Endothelial cell (in vitro differentiated cells): ENCODE measurements around the gene LRRC49. TPM values are rescaled to one million over a fixed set of nuclear protein-coding genes. Genes with fewer than 3 reads are reported as not detected.

Experiments used
- DNase-seq: peaks from one replicate; pipeline ENCODE4 v3.0.0; 2021; ENCODE audit warnings: low spot score
- H3K27ac Mint-ChIP-seq: one replicate; pipeline ENCODE4 v1.8.0; 2021; ENCODE audit warnings: mixed read lengths, inconsistent platforms; ENCODE audit not compliant: unreplicated experiment
- H3K27me3 Mint-ChIP-seq: one replicate; pipeline ENCODE4 v1.8.0; 2021; ENCODE audit warnings: mild to moderate bottlenecking, moderate library complexity, mixed read lengths, inconsistent platforms; ENCODE audit not compliant: unreplicated experiment
- H3K36me3 Mint-ChIP-seq: one replicate; pipeline ENCODE4 v1.8.0; 2021; ENCODE audit warnings: mild to moderate bottlenecking, low read depth, mixed read lengths, inconsistent platforms; ENCODE audit not compliant: unreplicated experiment
- H3K4me1 Mint-ChIP-seq: one replicate; pipeline ENCODE4 v1.8.0; 2021; ENCODE audit warnings: mild to moderate bottlenecking, mixed read lengths, inconsistent platforms; ENCODE audit not compliant: unreplicated experiment
- H3K4me3 Mint-ChIP-seq: one replicate; pipeline ENCODE4 v1.8.0; 2021; ENCODE audit warnings: mild to moderate bottlenecking, mixed read lengths, inconsistent platforms; ENCODE audit not compliant: unreplicated experiment
- H3K9me3 Mint-ChIP-seq: one replicate; pipeline ENCODE4 v1.8.0; 2021; ENCODE audit warnings: mixed read lengths, inconsistent platforms; ENCODE audit not compliant: unreplicated experiment
- total RNA-seq: library from RNA; stranded (reverse); fragmentation: NEBNext Ultra II Directional; extraction: Animal tissue kit (Norgen Biotek cat#: 25700); gene quantifications from one replicate; pipeline ENCODE4 v1.2.1, GENCODE V29; 2021; ENCODE audit not compliant: unreplicated experiment
- TF ChIP-seq, protein P1 (sequence below): fragments of 200-600 bp; sonication (generic); IDR thresholded peaks from one replicate; pipeline ENCODE4 v1.5.0; 2021; ENCODE audit warnings: antibody characterized with exemption; ENCODE audit not compliant: unreplicated experiment

LRRC49 gene
- total RNA-seq, 1 donor from 2014 or later = 4.2 TPM

DNA sequence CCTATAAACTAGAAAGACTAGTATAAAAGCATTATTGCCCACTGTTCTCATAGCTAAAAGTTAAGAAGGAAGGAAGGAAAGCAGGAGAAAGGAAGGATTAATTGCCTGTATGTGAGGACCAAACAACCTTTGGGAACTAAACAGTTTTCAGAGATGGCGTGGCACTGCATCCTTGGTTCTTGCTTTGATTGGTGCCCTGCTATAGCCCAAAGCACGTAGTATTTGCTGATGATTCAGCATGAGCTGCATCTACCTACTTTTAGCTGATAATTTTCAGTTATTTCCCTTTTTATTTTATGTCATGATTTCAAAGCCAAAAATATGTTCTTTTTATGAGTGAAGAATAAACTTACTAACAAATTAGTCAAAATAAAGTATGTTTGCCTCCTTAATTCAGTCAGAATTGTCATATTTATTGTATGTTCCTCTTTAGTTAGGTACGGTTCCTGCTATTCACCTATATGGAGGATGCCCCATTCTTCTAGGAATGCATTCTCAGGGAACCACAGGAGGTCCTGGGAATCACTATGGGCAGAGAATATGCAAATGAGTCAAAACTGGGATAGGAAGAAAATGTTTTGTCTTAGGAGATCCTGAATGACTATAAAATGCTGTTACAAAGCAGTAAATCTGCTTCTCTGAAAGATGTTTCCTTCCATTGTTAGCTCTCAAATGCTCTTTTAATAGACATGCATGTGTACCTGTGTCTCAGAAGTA lies 157.2 kb downstream of the LRRC49 start:
- TF ChIP-seq, protein P1, sequence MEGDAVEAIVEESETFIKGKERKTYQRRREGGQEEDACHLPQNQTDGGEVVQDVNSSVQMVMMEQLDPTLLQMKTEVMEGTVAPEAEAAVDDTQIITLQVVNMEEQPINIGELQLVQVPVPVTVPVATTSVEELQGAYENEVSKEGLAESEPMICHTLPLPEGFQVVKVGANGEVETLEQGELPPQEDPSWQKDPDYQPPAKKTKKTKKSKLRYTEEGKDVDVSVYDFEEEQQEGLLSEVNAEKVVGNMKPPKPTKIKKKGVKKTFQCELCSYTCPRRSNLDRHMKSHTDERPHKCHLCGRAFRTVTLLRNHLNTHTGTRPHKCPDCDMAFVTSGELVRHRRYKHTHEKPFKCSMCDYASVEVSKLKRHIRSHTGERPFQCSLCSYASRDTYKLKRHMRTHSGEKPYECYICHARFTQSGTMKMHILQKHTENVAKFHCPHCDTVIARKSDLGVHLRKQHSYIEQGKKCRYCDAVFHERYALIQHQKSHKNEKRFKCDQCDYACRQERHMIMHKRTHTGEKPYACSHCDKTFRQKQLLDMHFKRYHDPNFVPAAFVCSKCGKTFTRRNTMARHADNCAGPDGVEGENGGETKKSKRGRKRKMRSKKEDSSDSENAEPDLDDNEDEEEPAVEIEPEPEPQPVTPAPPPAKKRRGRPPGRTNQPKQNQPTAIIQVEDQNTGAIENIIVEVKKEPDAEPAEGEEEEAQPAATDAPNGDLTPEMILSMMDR = no peak
- no peak overlapping the region for H3K27ac Mint-ChIP-seq
- H3K36me3 Mint-ChIP-seq = no peaks in the 10 kb centered on the region
- no peaks in the 10 kb centered on the region for H3K4me1 Mint-ChIP-seq
- H3K4me3 Mint-ChIP-seq = no peak overlapping the region
- H3K9me3 Mint-ChIP-seq = no peaks in the 10 kb centered on the region
- no peak for DNase-seq
- H3K27me3 Mint-ChIP-seq = no peaks in the 10 kb centered on the region

DNA sequence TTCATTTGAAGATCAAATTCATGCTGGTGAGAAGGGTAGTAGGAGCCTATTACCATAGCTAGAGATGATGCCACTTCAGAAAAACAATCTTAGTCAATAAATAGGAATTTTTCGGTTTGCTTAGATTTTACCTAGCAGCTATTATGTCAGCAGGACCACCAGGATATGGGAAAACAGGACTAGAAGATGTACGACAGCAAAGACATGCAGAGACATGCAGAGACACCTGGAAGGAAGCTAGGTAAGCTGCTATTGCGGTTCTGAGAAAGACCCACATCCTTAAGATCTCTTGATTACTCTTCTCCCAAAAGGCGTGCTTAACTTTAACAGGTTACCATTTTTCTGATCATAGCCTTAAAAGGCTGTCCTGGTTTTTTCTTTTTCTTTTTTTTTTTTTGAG lies 157.8 kb downstream of the LRRC49 start:
- DNase-seq = no peak
- H3K36me3 Mint-ChIP-seq = no peaks in the 10 kb centered on the region
- TF ChIP-seq, protein P1 = no peak
- no peak overlapping the region for H3K27ac Mint-ChIP-seq
- no peaks in the 10 kb centered on the region for H3K4me1 Mint-ChIP-seq
- H3K4me3 Mint-ChIP-seq = no peak overlapping the region
- no peaks in the 10 kb centered on the region for H3K9me3 Mint-ChIP-seq
- no peaks in the 10 kb centered on the region for H3K27me3 Mint-ChIP-seq

DNA sequence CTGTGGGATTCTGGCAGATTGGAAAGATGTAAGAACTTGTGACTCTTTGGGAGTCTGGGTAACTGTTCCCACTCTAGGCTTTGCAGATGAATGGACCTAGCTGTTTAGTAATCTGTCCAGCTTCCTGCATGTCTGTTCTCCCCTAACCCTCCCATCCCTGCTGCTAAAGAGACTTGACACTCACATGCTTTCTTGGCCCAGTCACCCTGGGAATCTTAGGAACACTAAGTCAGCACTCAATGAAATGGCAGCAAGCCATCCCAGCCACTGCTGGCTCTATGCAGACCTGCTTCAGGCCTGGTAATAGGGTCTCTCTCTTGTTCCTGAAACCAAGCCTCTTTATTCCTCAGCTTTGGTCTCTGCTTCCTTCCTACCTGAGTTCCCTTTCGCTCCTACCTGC lies 158.9 kb downstream of the LRRC49 start:
- TF ChIP-seq, protein P1 = no peak
- no peaks in the 10 kb centered on the region for H3K27me3 Mint-ChIP-seq
- H3K4me1 Mint-ChIP-seq = no peaks in the 10 kb centered on the region
- H3K9me3 Mint-ChIP-seq = no peaks in the 10 kb centered on the region
- DNase-seq = no peak
- no peak overlapping the region for H3K4me3 Mint-ChIP-seq
- H3K36me3 Mint-ChIP-seq = no peaks in the 10 kb centered on the region
- no peak overlapping the region for H3K27ac Mint-ChIP-seq

DNA sequence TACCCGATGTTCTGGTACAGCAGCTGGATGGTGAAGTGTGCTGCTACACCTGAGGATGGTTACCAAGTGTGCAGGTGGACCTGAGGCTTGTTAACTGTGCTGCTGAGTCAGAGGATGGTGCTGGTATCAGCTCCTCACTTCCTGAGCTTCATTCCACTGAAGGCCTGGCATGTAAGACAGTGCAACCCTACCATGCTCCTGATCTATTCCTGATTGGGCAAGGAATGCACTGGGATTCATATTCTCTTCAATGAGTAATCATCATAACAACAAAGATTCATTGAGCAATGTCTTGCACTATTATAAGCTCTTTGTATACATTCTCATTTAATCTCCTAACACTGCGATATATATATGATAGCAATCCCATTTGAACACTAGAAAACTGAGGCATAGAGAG lies 159.7 kb downstream of the LRRC49 start:
- H3K36me3 Mint-ChIP-seq = no peaks in the 10 kb centered on the region
- DNase-seq = no peak
- H3K4me3 Mint-ChIP-seq = no peak overlapping the region

More for the DNA sequence above, 159.7 kb downstream of the LRRC49 start:
- Mint-ChIP-seq H3K9me3 (no peaks in the 10 kb centered on the region), H3K4me1 (no peaks in the 10 kb centered on the region), H3K27me3 (no peaks in the 10 kb centered on the region), H3K27ac (no peak overlapping the region)
- TF ChIP-seq, protein P1 = no peak
